GM21360 (cell line): ENCODE results near the gene BAK1.
"Not testable (repeated sequence)": the region's sequence is repeated elsewhere in the genome, so short reads cannot be mapped to it uniquely, and the experiment has no call there.

Experiments
- ATAC-seq: cut with Tn5 transposase; IDR thresholded peaks from one replicate; pipeline ENCODE4 v1.9.1; 2021; ENCODE audit warnings: mild to moderate bottlenecking, moderate library complexity; ENCODE audit not compliant: unreplicated experiment

The BAK1 gene

GRCh38 chr6:33552883-33553282 lies 27.2 kb downstream of the BAK1 start:
- not testable (repeated sequence) for ATAC-seq

- ATAC-seq: no peak
Measured at GRCh38 chr6:33552252-33552651, 27.8 kb downstream of the BAK1 start.

- no peak for ATAC-seq
Measured at GRCh38 chr6:33551538-33551937, 28.5 kb downstream of the BAK1 start.

GRCh38 chr6:33549896-33550295 lies 30.2 kb downstream of the BAK1 start:
- no peak for ATAC-seq

- no peak for ATAC-seq
Measured at GRCh38 chr6:33549196-33549595, 30.9 kb downstream of the BAK1 start.

GRCh38 chr6:33547499-33547898 lies 32.6 kb downstream of the BAK1 start:
- no peak for ATAC-seq

- ATAC-seq: no peak
Measured at GRCh38 chr6:33546766-33547165, 33.3 kb downstream of the BAK1 start.

- not testable (repeated sequence) for ATAC-seq
Measured at GRCh38 chr6:33545292-33545691, 34.8 kb downstream of the BAK1 start.

- ATAC-seq: no peak
Measured at GRCh38 chr6:33543116-33543515, 37.0 kb downstream of the BAK1 start.

GRCh38 chr6:33540768-33541167 lies 39.3 kb downstream of the BAK1 start:
- no peak for ATAC-seq

- no peak for ATAC-seq
Measured at GRCh38 chr6:33534702-33535101, 45.4 kb downstream of the BAK1 start.

- not testable (repeated sequence) for ATAC-seq
Measured at GRCh38 chr6:33533163-33533869, 46.8 kb downstream of the BAK1 start.

GRCh38 chr6:33532431-33532830 lies 47.6 kb downstream of the BAK1 start:
- ATAC-seq: not testable (repeated sequence)

- not testable (repeated sequence) for ATAC-seq
Measured at GRCh38 chr6:33530617-33531016, 49.5 kb downstream of the BAK1 start.
